Calu3 (cell line): ENCODE data around the gene RAB10. TPM values are rescaled to one million over a fixed set of nuclear protein-coding genes. Genes with fewer than 3 reads are reported as not detected.

Experiments used
- BruUV-seq: library from RNA; stranded (reverse); fragments of 400-500 nt; replicated peaks from 2 replicates; lab custom pipeline; 2021; lab: Mats Ljungman, UMichigan
- CTCF ChIA-PET: fragments of 300-600 bp; sonication (Branson Sonifier 250); formaldehyde crosslinking; loops from one replicate; lab custom pipeline; 2022; ENCODE audit warnings: antibody characterized with exemption; lab: Charles Lee
- DNase-seq: peaks from one replicate; pipeline ENCODE4 v3.0.0; 2022
- H3K27ac Mint-ChIP-seq: one replicate; pipeline ENCODE4 v1.8.0; 2022; ENCODE audit warnings: mixed read lengths; ENCODE audit not compliant: unreplicated experiment
- H3K27me3 Mint-ChIP-seq: one replicate; pipeline ENCODE4 v1.8.0; 2022; ENCODE audit warnings: mixed read lengths; ENCODE audit not compliant: unreplicated experiment
- H3K36me3 Mint-ChIP-seq: one replicate; pipeline ENCODE4 v1.8.0; 2022; ENCODE audit warnings: mild to moderate bottlenecking, moderate library complexity, mixed read lengths; ENCODE audit not compliant: insufficient read depth, unreplicated experiment
- H3K4me1 Mint-ChIP-seq: one replicate; pipeline ENCODE4 v1.8.0; 2022; ENCODE audit warnings: mild to moderate bottlenecking, low read depth, mixed read lengths; ENCODE audit not compliant: unreplicated experiment
- H3K4me3 Mint-ChIP-seq: one replicate; pipeline ENCODE4 v1.8.0; 2022; ENCODE audit warnings: mild to moderate bottlenecking, low read depth, moderate library complexity, mixed read lengths; ENCODE audit not compliant: unreplicated experiment
- H3K9me3 Mint-ChIP-seq: one replicate; pipeline ENCODE4 v1.8.0; 2022; ENCODE audit warnings: low read depth, mixed read lengths; ENCODE audit not compliant: unreplicated experiment
- intact Hi-C: fragments of 100-400 bp; cut with micrococcal nuclease; formaldehyde crosslinking; loops from one replicate; pipeline ENCODE4 v1.10.0; 2022; ENCODE audit not compliant: unreplicated experiment
- total RNA-seq: library from RNA; stranded (reverse); gene quantifications from 2 replicates; pipeline ENCODE4 v1.2.3, GENCODE V29; 2022
- TF ChIP-seq, protein P1 (sequence below): fragments of 200-600 bp; IDR thresholded peaks from one replicate; pipeline ENCODE4 v1.8.0; 2022; ENCODE audit warnings: antibody characterized with exemption; ENCODE audit not compliant: unreplicated experiment

Gene RAB10
- total RNA-seq, 1 experiment from 2014 or later: 149 TPM

DNA sequence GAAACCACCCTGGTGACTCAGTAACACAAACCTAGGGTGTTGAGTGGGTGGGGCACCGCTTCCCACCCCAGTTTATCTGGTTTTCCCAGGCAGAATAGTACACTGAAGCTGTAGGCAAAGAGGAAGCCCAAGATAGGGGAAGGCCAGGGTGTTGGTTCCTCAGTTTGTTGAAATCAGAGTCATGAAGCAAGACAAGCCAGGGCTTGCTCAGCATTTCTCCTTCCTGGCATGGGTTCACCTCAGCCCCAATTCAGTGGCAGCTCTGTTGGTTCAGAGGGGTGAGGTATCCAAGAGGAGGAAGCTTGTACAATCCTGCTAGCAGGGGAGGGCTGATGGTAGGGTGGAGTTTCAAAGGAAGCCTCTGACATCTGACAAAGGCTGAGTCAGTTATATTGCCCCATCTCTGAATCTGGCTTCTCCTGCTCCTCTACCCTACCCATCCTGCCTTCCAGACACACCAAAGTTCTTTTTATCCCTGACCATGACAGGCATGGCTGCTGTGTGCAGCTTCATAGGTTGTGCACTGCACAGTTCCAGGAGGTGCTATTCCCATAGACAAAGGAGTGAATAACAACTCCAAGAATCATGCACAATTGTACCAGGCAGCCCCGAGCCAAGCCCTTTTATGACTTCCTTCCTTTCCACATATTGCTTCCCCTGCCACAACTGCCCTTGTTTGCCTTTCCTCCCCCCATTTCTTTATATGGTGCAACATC lies 24.9 kb upstream of the RAB10 start:
- TF ChIP-seq, protein P1, sequence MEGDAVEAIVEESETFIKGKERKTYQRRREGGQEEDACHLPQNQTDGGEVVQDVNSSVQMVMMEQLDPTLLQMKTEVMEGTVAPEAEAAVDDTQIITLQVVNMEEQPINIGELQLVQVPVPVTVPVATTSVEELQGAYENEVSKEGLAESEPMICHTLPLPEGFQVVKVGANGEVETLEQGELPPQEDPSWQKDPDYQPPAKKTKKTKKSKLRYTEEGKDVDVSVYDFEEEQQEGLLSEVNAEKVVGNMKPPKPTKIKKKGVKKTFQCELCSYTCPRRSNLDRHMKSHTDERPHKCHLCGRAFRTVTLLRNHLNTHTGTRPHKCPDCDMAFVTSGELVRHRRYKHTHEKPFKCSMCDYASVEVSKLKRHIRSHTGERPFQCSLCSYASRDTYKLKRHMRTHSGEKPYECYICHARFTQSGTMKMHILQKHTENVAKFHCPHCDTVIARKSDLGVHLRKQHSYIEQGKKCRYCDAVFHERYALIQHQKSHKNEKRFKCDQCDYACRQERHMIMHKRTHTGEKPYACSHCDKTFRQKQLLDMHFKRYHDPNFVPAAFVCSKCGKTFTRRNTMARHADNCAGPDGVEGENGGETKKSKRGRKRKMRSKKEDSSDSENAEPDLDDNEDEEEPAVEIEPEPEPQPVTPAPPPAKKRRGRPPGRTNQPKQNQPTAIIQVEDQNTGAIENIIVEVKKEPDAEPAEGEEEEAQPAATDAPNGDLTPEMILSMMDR: no peak
- H3K4me1 Mint-ChIP-seq: peaks cover 51% of the 10 kb centered on the region
- H3K27ac Mint-ChIP-seq: peak overlapping the region; percentile 32

DNA sequence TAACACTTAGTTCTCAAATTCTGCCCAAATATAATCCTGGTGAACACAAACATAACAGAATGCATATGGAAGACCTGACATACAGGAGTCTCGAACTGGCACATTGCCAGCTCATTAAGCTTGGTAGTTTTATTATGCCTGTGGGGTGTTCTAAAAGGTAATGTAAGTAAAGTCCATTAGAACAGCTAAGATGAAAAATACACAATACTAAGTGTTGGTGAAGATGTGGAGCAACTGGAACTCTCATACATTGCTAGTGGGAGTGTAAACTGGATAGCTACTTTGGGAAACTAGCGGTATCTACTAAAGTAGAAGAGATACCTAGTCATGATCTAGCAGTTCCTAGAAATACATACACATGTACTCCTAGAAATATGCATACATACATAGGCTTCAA lies 24.3 kb upstream of the RAB10 start:
- TF ChIP-seq, protein P1: no peak
- peaks cover 52% of the 10 kb centered on the region for H3K4me1 Mint-ChIP-seq
- H3K27ac Mint-ChIP-seq: no peak overlapping the region
- no peaks in the 10 kb centered on the region for H3K9me3 Mint-ChIP-seq
- intact Hi-C loops: no loop called here
- no TSS peak for BruUV-seq
- CTCF ChIA-PET: interaction anchor here (1.0 kb wide), 1 partner anchor 8 kb away, joined by 4 read pairs; no protein-coding TSS in a partner anchor
- peaks cover 17% of the 10 kb centered on the region for H3K36me3 Mint-ChIP-seq
- H3K27me3 Mint-ChIP-seq: no peaks in the 10 kb centered on the region
- no peak overlapping the region for H3K4me3 Mint-ChIP-seq
- no peak for DNase-seq

More for the DNA sequence above, 24.9 kb upstream of the RAB10 start:
- H3K9me3 Mint-ChIP-seq: no peaks in the 10 kb centered on the region
- peak; percentile 58 for DNase-seq
- BruUV-seq: no TSS peak
- H3K36me3 Mint-ChIP-seq: peaks cover 17% of the 10 kb centered on the region
- CTCF ChIA-PET: interaction anchor here (0.9 to 1.0 kb wide), 2 partner anchors 9 to 17 kb away, joined by 4 read pairs; no protein-coding TSS in a partner anchor
- no peak overlapping the region for H3K4me3 Mint-ChIP-seq
- intact Hi-C loops: no loop called here
- H3K27me3 Mint-ChIP-seq: no peaks in the 10 kb centered on the region

DNA sequence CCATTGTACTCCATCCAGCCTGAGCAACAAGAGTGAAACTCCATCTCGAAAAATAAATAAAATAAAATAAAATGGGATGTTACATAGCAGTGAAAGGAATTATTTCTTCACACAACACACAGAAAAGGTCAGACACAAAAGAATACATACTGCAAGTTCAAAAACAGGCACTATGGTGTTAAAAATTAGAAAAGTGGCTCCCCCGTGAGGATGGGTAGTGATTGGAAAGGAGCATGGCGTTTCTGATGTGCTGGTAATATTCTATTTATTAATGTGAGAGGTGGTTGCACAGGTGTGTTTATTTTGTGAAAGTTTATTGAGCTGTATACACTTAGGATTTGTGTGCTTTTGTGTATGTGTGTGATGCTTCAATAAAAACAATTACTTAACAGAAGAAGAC lies 22.9 kb upstream of the RAB10 start:
- Mint-ChIP-seq H3K27ac (peak overlapping the region; percentile 91), H3K27me3 (no peaks in the 10 kb centered on the region), H3K9me3 (no peaks in the 10 kb centered on the region), H3K4me1 (peaks cover 52% of the 10 kb centered on the region), H3K36me3 (peaks cover 17% of the 10 kb centered on the region), H3K4me3 (peak overlapping the region; percentile 57)
- TF ChIP-seq, protein P1: no peak
- no TSS peak for BruUV-seq
- intact Hi-C loops: no loop called here
- CTCF ChIA-PET: interaction anchor here (1.7 to 2.4 kb wide), 3 partner anchors 10 to 23 kb away, joined by 7 to 19 read pairs (median 9); partner anchors contain the start of gene RAB10
- no peak for DNase-seq

DNA sequence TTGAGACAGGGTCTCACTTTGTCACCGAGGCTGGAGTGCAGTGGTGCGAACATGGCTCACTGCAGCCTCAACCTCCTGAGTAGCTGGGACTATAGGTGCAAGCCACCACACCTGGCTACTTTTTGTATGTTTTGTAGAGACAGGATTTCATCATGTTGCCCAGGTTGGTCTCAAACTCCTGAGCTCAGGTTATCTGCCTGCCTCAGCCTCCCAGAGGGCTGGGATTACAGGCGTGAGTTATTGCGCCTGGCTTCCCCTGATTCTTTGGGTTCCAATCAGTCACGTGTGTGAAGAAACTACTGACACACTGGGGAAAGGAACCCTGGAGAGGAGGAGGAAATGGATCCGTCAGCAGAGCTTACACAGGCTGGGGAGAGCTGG lies 22.3 kb upstream of the RAB10 start:
- TF ChIP-seq, protein P1: no peak
- peaks cover 52% of the 10 kb centered on the region for H3K4me1 Mint-ChIP-seq
- no peak for DNase-seq
- H3K9me3 Mint-ChIP-seq: no peaks in the 10 kb centered on the region
- peaks cover 17% of the 10 kb centered on the region for H3K36me3 Mint-ChIP-seq
- BruUV-seq: no TSS peak
- H3K27ac Mint-ChIP-seq: peak overlapping the region; percentile 91
- intact Hi-C loops: no loop called here
- CTCF ChIA-PET: interaction anchor here (0.5 to 2.4 kb wide), 6 partner anchors 8 to 104 kb away, joined by 3 to 19 read pairs (median 8); partner anchors contain the start of gene RAB10
- H3K4me3 Mint-ChIP-seq: peak overlapping the region; percentile 57
- no peaks in the 10 kb centered on the region for H3K27me3 Mint-ChIP-seq
